Measurements from ENCODE around the gene COL4A1. TPM values are rescaled to one million over a fixed set of nuclear protein-coding genes. Genes with fewer than 3 reads are reported as not detected.

Gene COL4A1
- polyA plus RNA-seq, 1 of the 3 experiments (the other 2 are of a cell fraction): 30.3 TPM

DNA sequence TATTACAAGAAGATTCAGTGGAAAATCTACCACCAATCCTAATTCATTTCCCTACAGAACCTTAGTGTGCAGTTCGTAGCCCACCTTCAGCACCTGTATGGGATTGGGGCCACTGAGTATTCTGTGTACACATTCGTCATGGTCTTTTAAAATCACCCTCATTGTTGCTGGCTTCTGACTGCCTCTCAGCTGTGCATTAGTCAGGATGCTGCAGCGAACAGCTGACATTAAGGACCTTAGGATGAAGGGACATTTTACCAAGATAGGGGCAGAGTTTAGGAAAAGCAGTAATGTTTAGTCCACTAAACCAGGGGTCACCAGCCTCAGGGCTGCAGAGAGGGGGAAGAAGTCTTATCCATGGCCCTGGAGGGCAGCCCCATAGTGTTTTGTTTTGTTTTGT is 176.5 kb downstream of the COL4A1 start:
- H3K27ac ChIP-seq (ENCODE audit: low read depth in 2 of 2, low read length in 1 of 2): no peak overlapping the region
- no peaks in the 10 kb centered on the region for H3K27me3 ChIP-seq (ENCODE audit: insufficient read depth)
- no peak for DNase-seq
- H3F3A ChIP-seq (replicated peaks; ENCODE audit: insufficient read depth): peaks cover 23% of the 10 kb centered on the region
- CTCF ChIA-PET: no interaction called here
- H3K4me3 ChIP-seq (ENCODE audit: low read depth in 2 of 2, low read length in 1 of 2): no peak overlapping the region
- H3K79me2 ChIP-seq (ENCODE audit: insufficient read depth): no peaks in the 10 kb centered on the region
- no peaks in the 10 kb centered on the region for H3K36me3 ChIP-seq (replicated peaks in 1 of 2; ENCODE audit: control insufficient read depth in 1 of 2, insufficient read depth in 2 of 2, low read length in 1 of 2)
- H3K9me3 ChIP-seq: no peaks in the 10 kb centered on the region
- no peak overlapping the region for H2AFZ ChIP-seq (ENCODE audit: low read depth)
- H4K20me1 ChIP-seq (ENCODE audit: insufficient read depth): no peaks in the 10 kb centered on the region
- POLR2A ChIA-PET: no interaction called here
- no peaks in the 10 kb centered on the region for H3K9me2 ChIP-seq
- TF ChIP-seq, protein P1, sequence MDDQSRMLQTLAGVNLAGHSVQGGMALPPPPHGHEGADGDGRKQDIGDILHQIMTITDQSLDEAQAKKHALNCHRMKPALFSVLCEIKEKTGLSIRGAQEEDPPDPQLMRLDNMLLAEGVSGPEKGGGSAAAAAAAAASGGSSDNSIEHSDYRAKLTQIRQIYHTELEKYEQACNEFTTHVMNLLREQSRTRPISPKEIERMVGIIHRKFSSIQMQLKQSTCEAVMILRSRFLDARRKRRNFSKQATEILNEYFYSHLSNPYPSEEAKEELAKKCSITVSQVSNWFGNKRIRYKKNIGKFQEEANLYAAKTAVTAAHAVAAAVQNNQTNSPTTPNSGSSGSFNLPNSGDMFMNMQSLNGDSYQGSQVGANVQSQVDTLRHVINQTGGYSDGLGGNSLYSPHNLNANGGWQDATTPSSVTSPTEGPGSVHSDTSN (IDR thresholded peaks at IDR 0.05): no peak
- TF ChIP-seq, protein P2, sequence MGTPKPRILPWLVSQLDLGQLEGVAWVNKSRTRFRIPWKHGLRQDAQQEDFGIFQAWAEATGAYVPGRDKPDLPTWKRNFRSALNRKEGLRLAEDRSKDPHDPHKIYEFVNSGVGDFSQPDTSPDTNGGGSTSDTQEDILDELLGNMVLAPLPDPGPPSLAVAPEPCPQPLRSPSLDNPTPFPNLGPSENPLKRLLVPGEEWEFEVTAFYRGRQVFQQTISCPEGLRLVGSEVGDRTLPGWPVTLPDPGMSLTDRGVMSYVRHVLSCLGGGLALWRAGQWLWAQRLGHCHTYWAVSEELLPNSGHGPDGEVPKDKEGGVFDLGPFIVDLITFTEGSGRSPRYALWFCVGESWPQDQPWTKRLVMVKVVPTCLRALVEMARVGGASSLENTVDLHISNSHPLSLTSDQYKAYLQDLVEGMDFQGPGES (IDR thresholded peaks at IDR 0.05; ENCODE audit: low read depth, low read length): no peak
- TF ChIP-seq REST (IDR thresholded peaks at IDR 0.05; ENCODE audit: low read depth, low read length): no peak
- TF ChIP-seq, protein P3, sequence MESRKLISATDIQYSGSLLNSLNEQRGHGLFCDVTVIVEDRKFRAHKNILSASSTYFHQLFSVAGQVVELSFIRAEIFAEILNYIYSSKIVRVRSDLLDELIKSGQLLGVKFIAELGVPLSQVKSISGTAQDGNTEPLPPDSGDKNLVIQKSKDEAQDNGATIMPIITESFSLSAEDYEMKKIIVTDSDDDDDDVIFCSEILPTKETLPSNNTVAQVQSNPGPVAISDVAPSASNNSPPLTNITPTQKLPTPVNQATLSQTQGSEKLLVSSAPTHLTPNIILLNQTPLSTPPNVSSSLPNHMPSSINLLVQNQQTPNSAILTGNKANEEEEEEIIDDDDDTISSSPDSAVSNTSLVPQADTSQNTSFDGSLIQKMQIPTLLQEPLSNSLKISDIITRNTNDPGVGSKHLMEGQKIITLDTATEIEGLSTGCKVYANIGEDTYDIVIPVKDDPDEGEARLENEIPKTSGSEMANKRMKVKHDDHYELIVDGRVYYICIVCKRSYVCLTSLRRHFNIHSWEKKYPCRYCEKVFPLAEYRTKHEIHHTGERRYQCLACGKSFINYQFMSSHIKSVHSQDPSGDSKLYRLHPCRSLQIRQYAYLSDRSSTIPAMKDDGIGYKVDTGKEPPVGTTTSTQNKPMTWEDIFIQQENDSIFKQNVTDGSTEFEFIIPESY (IDR thresholded peaks at IDR 0.05; ENCODE audit: borderline replicate concordance, low read depth): no peak
- TF ChIP-seq MXI1 (IDR thresholded peaks at IDR 0.05; ENCODE audit: low read depth, low read length): no peak
- TF ChIP-seq SIN3A (IDR thresholded peaks at IDR 0.05; ENCODE audit: borderline replicate concordance, low read depth, low read length): no peak
- TF ChIP-seq SMC3 (IDR thresholded peaks at IDR 0.05; ENCODE audit: low read depth, low read length): no peak
- TF ChIP-seq TAF1 (IDR thresholded peaks at IDR 0.05; ENCODE audit: borderline replicate concordance, low read depth, low read length): no peak
- TF ChIP-seq RFX5 (IDR thresholded peaks at IDR 0.05; ENCODE audit: low read length): no peak
- TF ChIP-seq ELF1 (IDR thresholded peaks at IDR 0.05): no peak
- TF ChIP-seq JUND (IDR thresholded peaks at IDR 0.05): no peak
- no peak for TF ChIP-seq NFIC (IDR thresholded peaks at IDR 0.05; ENCODE audit: borderline replicate concordance)
- H3K9ac ChIP-seq: no peak overlapping the region
- H3K4me2 ChIP-seq: no peak overlapping the region
- peaks cover 0 to 26% of the 10 kb centered on the region in 2 experiments; a peak in 3 of 4 replicates for H3K4me1 ChIP-seq (ENCODE audit: control insufficient read depth in 1 of 2, insufficient read depth in 2 of 2, low read depth in 1 of 2, low read length in 1 of 2)
- WGBS (ENCODE audit: low lambda C conversion rate): 94% methylated on average over 3 of the region's 3 CpGs
